Measurements from ENCODE around the gene TTC28.
"Not testable (repeated sequence)": the region's sequence is repeated elsewhere in the genome, so short reads cannot be mapped to it uniquely, and the experiment has no call there.

TTC28 gene

GRCh38 chr22:28406246-28406645, 273.4 kb downstream of the TTC28 start:
- DNase-seq (ENCODE audit: low read depth): no peak

GRCh38 chr22:28405588-28405987, 274.1 kb downstream of the TTC28 start:
- no peak for DNase-seq (ENCODE audit: low read depth)

GRCh38 chr22:28402539-28402938, 277.1 kb downstream of the TTC28 start:
- DNase-seq (ENCODE audit: low read depth): no peak

- DNase-seq (ENCODE audit: low read depth): no peak
Measured at GRCh38 chr22:28402060-28402459, 277.6 kb downstream of the TTC28 start.

GRCh38 chr22:28398981-28399380, 280.7 kb downstream of the TTC28 start:
- DNase-seq (ENCODE audit: low read depth): no peak

- DNase-seq (ENCODE audit: low read depth): no peak
Measured at GRCh38 chr22:28398355-28398754, 281.3 kb downstream of the TTC28 start.

- no peak for DNase-seq (ENCODE audit: low read depth)
Measured at GRCh38 chr22:28397306-28397705, 282.3 kb downstream of the TTC28 start.

- no peak for DNase-seq (ENCODE audit: low read depth)
Measured at GRCh38 chr22:28395920-28396753, 283.5 kb downstream of the TTC28 start.

GRCh38 chr22:28395520-28395919, 284.1 kb downstream of the TTC28 start:
- DNase-seq (ENCODE audit: low read depth): no peak

GRCh38 chr22:28394513-28395110, 285.0 kb downstream of the TTC28 start:
- no peak for DNase-seq (ENCODE audit: low read depth)

GRCh38 chr22:28381429-28382167, 298.0 kb downstream of the TTC28 start:
- DNase-seq (ENCODE audit: low read depth): no peak

- no peak for DNase-seq (ENCODE audit: low read depth)
Measured at GRCh38 chr22:28379951-28380350, 299.7 kb downstream of the TTC28 start.

- no peak for DNase-seq (ENCODE audit: low read depth)
Measured at GRCh38 chr22:28379075-28379779, 300.4 kb downstream of the TTC28 start.

GRCh38 chr22:28375761-28376534, 303.7 kb downstream of the TTC28 start:
- no peak for DNase-seq (ENCODE audit: low read depth)

GRCh38 chr22:28373831-28374230, 305.8 kb downstream of the TTC28 start:
- no peak for DNase-seq (ENCODE audit: low read depth)

- no peak for DNase-seq (ENCODE audit: low read depth)
Measured at GRCh38 chr22:28369854-28370253, 309.8 kb downstream of the TTC28 start.

GRCh38 chr22:28366856-28367255, 312.8 kb downstream of the TTC28 start:
- DNase-seq (ENCODE audit: low read depth): no peak

GRCh38 chr22:28365371-28365770, 314.3 kb downstream of the TTC28 start:
- DNase-seq (ENCODE audit: low read depth): no peak

- not testable (repeated sequence) for DNase-seq (ENCODE audit: low read depth)
Measured at GRCh38 chr22:28364105-28364504, 315.5 kb downstream of the TTC28 start.

- DNase-seq (ENCODE audit: low read depth): no peak
Measured at GRCh38 chr22:28360939-28361338, 318.7 kb downstream of the TTC28 start.

- DNase-seq (ENCODE audit: low read depth): no peak
Measured at GRCh38 chr22:28358312-28358711, 321.3 kb downstream of the TTC28 start.

- DNase-seq (ENCODE audit: low read depth): no peak
Measured at GRCh38 chr22:28357193-28357592, 322.4 kb downstream of the TTC28 start.
